ENCODE measurements around the gene GALNT2.

Gene GALNT2

DNA sequence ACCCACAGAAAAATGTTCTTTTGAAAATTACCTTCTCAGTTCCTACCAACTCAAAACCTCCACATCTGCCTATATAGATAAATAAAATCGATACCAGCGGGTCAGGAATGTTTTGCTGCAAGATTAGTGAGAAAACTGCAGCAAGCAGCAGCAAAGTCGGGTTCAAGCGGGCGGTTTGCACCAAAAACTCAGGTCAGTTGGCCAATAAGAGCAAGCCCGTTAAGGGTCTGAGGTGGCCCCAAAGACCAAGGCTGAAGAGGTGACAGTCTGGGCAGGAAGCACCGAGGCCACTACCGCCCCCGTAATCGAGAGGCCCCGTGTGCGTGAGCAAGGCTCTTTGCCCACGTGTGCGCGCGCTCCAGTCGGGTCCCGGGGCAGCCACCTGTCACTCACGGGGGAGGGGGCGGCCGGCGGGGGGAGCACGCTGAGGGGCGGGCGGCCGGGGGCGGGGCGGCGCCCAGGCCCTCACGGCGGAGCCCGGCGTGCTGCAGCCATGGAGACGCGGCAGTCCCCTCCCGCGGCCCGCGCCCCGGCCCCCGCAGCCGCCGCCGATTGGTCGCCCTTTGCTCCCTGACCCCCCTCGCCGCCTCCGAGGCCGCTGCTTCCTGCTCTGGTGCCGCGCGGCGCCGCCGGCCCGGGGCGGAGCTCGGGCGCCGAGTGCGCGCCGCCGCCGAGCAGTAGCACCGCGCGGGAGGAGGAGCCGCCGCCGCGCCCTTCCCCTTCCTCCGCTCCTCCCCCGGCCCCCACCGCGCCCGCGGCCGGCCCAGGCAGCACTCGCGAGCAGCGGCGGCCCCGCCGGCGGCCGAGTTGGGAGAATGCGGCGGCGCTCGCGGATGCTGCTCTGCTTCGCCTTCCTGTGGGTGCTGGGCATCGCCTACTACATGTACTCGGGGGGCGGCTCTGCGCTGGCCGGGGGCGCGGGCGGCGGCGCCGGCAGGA, at the start of gene GALNT2:
Gene GALNT2, plus strand, starts transcription at position 773 of the 939 bp plus-strand sequence. Its CDS starts 43 bp downstream, at position 816.
- peak; percentile 80 for DNase-seq

GRCh38 chr1:230020451-230020850, 46.6 kb upstream of the GALNT2 start:
- no peak for DNase-seq

- no peak for DNase-seq
These were observed 44.2 kb upstream of the GALNT2 start for GRCh38 chr1:230022666-230023380.

- no peak for DNase-seq
These were observed 41.4 kb upstream of the GALNT2 start for GRCh38 chr1:230025686-230026085.

DNA sequence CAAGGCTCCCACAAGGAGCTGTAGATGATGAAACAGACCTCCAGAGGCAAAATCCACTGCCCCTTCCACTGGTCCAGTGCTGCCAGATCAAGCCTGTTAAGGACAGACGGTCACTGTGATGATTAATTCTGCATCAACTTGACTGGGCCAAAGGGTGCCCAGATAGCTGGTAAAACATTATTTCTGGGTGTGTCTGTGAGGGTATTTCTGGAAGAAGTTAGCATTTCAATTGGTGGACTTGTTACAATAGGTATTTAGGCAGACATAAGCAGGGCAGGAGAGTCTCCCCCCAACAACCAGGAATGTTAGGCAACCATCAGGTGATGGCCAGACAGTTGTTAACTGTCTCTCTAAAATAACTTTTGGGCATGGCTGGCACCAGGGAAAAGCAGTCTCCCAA, 40.9 kb upstream of the GALNT2 start:
- DNase-seq: no peak

GRCh38 chr1:230026572-230026971, 40.5 kb upstream of the GALNT2 start:
- DNase-seq: no peak

DNA sequence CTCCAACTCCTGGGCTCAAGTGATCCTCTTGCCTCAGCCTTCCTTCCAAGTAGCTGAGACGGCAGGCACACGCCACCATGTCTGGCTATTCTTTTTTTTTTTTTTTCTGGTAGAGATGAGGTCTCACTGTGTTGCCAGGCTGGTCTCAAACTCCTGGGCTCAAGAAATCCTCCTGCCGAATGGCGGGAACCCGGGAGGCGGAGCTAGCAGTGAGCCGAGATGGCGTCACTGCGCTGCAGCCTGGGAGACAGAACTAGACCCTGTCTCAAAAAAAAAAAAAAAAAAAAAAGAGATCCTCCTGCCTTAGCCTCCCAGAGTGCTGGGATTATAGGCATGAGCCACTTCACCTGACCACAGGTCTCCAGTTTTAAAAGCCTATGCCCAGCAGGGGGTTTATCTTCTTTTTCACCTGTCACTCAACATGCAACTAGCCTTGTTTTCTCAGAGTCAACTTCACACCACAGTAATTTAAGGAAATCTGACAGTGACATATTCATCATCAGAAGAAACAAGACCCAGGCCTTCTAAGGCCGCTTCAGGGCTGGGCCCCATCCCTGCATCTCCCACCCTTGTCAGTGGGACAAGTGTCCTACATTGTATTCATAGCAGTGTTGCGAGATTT, 38.3 kb upstream of the GALNT2 start:
- DNase-seq: no peak

DNA sequence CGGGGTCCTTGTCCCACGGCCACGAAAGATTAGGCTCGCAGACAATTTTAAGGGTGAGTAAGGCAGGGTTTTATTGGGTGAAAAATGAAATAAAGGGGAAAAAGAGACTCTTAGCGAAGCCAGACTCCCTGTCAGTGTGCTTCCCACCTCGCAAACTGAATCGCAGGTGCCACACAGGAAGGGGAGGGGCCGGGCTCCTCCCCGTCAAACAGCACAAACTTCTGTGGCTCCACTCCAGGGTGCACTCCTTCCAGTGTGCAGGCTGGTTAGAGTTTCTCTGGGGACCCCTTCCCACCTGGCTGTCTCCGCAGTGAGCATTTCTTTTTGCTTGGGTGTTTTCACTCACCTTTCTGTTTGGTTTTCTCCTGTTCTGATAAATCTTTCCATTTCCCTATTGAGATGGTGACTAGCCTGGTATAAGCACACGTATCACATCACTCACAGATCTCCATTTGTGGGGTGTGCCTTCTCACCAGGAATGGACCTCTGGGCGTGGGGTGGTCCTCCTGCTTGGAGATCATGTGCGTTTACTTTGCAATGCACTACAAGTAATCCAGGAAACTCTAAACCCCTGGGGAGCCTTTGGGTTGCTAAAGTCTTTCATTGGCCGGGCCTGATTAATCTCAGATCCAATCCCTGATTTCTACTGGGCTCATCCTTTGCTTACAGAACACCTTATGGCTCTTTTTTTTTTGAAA, 37.6 kb upstream of the GALNT2 start:
- no peak for DNase-seq

GRCh38 chr1:230030122-230030821, 36.8 kb upstream of the GALNT2 start:
- DNase-seq: no peak

DNA sequence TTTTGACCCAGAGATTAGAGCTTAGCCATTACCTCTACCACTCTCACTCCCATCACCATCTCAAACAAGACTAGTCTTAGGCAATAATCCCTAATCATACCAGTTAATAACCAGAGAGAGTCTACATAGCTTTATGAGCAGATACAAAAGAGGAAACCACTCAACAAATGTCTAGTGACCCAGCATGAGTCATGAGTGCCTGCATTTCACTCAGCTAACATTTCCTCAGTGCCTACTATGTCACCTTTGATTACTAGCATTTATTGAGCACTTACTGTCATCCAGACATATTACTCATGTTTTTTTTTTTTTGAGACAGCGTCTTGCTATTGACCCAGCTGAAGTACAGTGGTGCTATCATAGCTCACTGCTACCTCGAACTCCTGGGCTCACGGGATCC, 35.9 kb upstream of the GALNT2 start:
- no peak for DNase-seq

DNA sequence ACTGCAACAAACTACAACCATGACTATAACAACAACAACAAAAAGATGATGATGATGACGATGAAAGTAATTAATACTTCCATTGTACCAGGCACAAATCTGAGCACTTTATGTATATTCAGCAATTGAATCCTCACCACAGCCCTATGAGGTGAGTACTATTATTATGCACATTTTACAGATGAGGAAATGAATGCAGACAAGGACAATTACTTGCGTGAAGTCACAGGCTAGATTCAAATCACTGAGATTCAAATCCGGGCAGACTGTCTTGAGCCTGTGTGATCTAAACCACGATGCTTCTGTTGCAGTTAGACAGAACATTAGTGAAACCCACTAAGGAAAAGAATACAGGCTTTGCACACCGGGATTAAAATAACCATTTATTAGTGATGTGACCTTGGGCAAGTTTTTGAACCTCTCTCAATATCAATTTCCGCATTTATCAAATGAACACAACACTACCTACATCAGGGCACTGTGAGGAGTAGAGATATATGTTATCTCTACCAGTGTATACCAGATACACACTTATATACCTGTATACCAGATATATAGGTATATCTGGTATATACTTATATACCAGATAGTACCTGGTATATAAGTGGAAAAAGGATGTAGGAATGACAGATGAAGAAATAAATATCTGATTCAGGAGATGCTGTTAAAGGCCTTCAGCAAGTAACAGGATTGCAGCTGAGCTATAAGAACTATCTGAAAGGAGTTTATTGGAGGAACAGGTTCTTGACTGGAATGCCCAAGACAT, 34.3 kb upstream of the GALNT2 start:
- no peak for DNase-seq

GRCh38 chr1:230037261-230037660, 29.8 kb upstream of the GALNT2 start:
- DNase-seq: no peak

GRCh38 chr1:230040440-230040839, 26.6 kb upstream of the GALNT2 start:
- DNase-seq: no peak

DNA sequence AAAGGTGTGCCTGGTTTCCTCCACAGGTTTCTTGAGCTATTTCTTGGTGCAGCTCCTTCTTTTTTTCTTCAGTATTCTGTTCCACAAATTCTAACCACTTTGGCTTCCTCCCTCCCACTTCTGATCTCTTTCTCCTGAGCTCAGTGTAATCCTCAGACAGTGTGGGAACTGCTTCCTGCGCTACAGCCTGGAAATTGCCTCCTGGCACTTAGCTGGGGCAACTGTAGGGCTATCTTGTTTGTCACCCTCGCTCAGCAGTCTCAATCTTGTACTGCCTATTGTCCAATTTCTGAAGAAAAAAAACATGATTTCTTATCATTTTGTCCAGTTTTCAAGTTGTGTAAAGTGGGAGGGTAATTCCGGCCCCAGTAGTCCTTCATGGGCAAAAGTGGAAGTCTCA, 24.0 kb upstream of the GALNT2 start:
- DNase-seq: no peak

- DNase-seq: no peak
These were observed 22.3 kb upstream of the GALNT2 start for GRCh38 chr1:230044729-230045128.

DNA sequence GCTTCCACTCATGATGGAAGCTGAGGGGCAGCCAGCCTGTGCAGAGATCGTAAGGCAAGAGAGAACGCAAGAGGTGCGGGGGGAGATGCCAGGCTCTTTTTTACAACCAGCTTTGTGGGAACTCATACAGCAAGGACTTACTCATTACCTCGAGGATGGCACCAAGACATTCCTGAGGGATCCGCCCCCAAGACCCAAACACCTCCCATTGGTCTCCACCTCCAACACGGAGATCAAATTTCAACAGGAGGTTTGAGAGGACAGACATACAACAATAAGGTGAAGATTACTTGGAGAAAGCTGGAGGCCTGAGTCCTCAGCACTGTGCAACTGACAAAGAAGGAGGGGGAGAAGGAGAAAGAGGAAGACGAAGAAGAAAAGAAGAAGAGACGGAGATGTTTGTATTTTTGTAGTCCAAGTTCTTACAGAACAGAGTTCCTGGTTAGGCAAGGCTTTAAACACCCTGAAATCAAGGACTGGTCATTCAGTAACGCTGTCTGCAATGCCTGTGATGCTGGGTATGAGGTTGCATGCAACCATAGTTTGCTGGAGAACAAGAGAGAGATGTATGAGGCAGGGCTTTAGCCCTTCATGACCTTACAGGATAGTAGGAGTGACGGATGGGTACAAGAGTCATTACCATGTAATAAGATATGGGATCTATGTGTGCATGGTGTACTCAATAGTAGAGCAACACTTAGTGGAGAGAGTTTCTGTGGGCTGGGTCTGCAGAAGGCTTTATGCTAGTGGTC, 19.7 kb upstream of the GALNT2 start:
- DNase-seq: no peak

DNA sequence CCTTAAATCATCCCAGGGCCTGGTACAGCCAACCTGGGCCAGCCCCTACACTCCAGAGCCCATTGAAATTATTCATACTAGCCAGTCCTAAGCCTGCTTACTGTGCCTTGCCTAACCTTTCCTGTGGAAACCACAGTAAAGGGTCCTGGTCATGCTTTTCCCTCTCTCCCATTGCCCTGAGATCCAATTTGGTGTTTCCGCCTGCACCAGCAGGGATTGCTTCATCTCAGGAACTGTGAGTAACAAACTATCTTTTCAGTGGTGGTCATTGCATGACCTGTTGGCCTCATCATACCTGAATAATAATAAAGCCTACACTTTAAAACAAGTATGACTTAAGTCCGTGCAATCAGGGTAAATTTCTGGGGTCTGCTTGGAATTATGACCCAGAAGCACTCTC, 18.7 kb upstream of the GALNT2 start:
- no peak for DNase-seq

- DNase-seq: no peak
These were observed 18.1 kb upstream of the GALNT2 start for GRCh38 chr1:230048922-230049321.

DNA sequence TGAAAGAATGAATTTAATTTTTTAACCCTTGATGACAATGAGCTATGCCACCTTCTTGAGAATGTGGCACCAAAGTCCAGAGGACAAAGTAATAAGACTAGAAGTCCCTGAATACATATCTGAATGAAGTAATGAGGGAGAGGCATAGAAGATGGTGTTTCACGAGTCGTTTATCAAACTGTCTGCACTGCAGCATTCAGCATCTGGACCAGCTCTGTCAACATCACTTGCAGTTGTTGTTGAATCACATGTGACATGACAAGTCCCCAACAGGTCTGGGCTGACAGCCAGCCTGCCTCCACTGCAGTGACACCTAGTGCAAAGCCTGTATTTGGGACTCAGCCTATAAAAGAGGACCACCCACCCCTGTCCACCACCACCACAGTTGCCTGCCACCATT, 17.3 kb upstream of the GALNT2 start:
- no peak for DNase-seq

DNA sequence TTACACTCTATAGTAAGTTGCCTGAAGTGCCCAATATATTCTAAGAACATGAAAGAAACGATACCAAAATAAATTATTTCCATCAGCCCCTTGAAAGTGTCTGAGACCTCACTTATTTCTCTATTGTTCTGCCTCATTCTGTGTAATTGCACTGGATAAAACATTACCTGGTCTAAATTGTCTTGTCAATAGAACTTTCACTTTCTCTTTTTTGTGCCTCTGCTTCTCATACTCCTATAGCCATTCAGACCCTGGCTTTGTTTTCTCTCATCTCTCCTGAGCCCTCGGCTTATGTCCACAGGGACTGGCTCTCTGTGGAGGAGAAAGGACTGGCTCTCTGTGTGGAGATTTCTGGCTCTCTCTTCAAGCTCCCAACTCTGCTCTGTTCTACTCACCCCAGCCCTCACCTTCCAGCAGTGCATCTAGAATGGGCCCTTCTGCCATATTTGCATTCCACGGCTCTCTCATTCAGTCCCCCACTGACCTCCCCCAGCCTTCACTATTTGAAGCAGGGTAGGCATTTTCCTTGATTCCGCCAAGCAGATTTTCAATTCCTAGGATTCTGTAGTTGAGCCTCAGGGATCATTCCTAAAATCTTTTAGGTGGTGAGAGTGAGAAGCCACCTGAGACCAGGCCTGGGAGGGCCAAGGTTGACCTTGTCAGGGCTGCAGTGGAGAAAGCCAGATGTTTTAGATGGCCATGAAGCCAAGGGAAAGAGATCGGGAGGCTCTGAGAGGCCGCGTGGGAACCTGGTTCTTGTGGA, 15.9 kb upstream of the GALNT2 start:
- no peak for DNase-seq
